ENCODE data around the gene CES3.

- TF ChIP-seq CTCF (IDR thresholded peaks at IDR 0.05), result peak; percentile 39 to 50 (median 43)
- TF ChIP-seq POLR2A (IDR thresholded peaks at IDR 0.05), result no peak
These were observed 36.3 kb upstream of the CES3 start for GRCh38 chr16:66924527-66925321.

Data from testis (tissue), 2 donors.